Smooth muscle cell (in vitro differentiated cells): Measurements from ENCODE around the gene KCND1. TPM values are rescaled to one million over a fixed set of nuclear protein-coding genes. Genes with fewer than 3 reads are reported as not detected.

ENCODE experiments used
- DNase-seq: peaks from one replicate; lab custom pipeline; 2025; ENCODE audit not compliant: unreplicated experiment; lab: John Stamatoyannopoulos, UW
- H2AFZ ChIP-seq: fragments of 200-600 bp; sonication (generic); 2 replicates; pipeline ENCODE4 v1.6.0; 2016; ENCODE audit warnings: antibody characterized with exemption, low read depth, mild to moderate bottlenecking
- H3F3A ChIP-seq: fragments of 200-600 bp; sonication (generic); 2 replicates; pipeline ENCODE4 v1.6.0; 2017; ENCODE audit warnings: antibody characterized with exemption, low read depth
- H3K27ac ChIP-seq: fragments of 200-600 bp; sonication (generic); 2 replicates; pipeline ENCODE4 v1.5.1; 2016; ENCODE audit warnings: low read depth, mild to moderate bottlenecking
- H3K27me3 ChIP-seq: fragments of 200-600 bp; sonication (generic); 2 replicates; pipeline ENCODE4 v1.6.1; 2016; ENCODE audit warnings: low read depth, mild to moderate bottlenecking
- H3K36me3 ChIP-seq: fragments of 200-600 bp; sonication (generic); 2 replicates; pipeline ENCODE4 v1.5.1; 2016; ENCODE audit warnings: low read depth
- H3K4me1 ChIP-seq: fragments of 200-600 bp; sonication (generic); 2 replicates; pipeline ENCODE4 v1.5.1; 2016; ENCODE audit warnings: low read depth
- H3K4me2 ChIP-seq: fragments of 200-600 bp; sonication (generic); 2 replicates; pipeline ENCODE4 v1.6.0; 2016; ENCODE audit warnings: mild to moderate bottlenecking
- H3K4me3 ChIP-seq: fragments of 200-600 bp; sonication (generic); 2 replicates; pipeline ENCODE4 v1.5.1; 2016; ENCODE audit warnings: mild to moderate bottlenecking
- H3K79me2 ChIP-seq: fragments of 200-600 bp; sonication (generic); 2 replicates; pipeline ENCODE4 v1.6.0; 2016; ENCODE audit warnings: low read depth, mild to moderate bottlenecking
- H3K9ac ChIP-seq: fragments of 200-600 bp; sonication (generic); 2 replicates; pipeline ENCODE4 v1.6.0; 2016; ENCODE audit warnings: low read depth
- H3K9me3 ChIP-seq: fragments of 200-600 bp; sonication (generic); replicated peaks from 2 replicates; pipeline ENCODE4 v1.5.1; 2016; ENCODE audit warnings: low read depth
- H4K20me1 ChIP-seq: fragments of 200-600 bp; sonication (generic); 2 replicates; pipeline ENCODE4 v1.6.0; 2016; ENCODE audit warnings: low read depth
- WGBS: methylation state at CpG from one replicate; pipeline ENCODE4 v1.1.7; 2016; ENCODE audit warnings: low lambda C conversion rate; 5-methylcytosine and 5-hydroxymethylcytosine counted together
- polyA plus RNA-seq: library from polyadenylated mRNA; unstranded; fragments of >200 nt; fragmentation: Nextera tagmentation; extraction: Ambion mirVana; gene quantifications from 2 replicates; pipeline ENCODE4 v1.2.1, GENCODE V29; 2016
- total RNA-seq: library from RNA; depleted of rRNA; stranded (reverse); fragments of >200 nt; gene quantifications from 2 replicates; pipeline ENCODE4 v1.2.3, GENCODE V29; 2014
- TF ChIP-seq, protein P1 (sequence below): fragments of 200-600 bp; sonication (generic); IDR thresholded peaks from 2 replicates; pipeline ENCODE4 v1.5.1; 2017; ENCODE audit warnings: borderline replicate concordance, mild to moderate bottlenecking, antibody characterized with exemption; ENCODE audit not compliant: insufficient read depth, poor library complexity, severe bottlenecking

The KCND1 gene
- total and polyA plus RNA-seq, 2 experiments from 2014 or later: 0.94 to 3.3 TPM

DNA sequence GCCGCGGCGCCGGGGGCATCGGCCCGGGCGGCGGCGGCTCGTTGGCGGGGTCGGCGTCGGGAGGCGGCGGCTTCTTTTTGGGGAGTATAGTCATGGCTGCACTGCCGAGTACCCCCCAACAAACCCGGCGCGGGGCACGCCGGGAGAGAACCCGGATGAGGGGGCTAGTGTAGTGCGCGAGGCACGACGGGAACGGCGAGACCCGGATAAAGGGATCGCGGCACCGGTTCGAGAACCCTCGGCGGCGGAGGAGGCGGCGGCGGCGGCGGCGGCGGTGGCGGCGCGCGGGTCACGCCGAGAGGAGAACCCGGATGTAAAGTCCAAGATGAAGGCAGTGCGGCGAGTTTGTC lies 14.2 kb downstream of the KCND1 start, which contains the start of gene OTUD5:
TSS of gene OTUD5 (minus strand) at position 131 of the 350 bp plus-strand sequence. CDS start at position 94, 37 bp downstream.
- Histone ChIP-seq H3K9ac (peak within 1 kb of the TSS; percentile 95), H3K4me3 (peak within 1 kb of the TSS; percentile 61), H3K27me3 (no peaks in the 10 kb centered on the region), H2AFZ (peak within 1 kb of the TSS; percentile 52), H4K20me1 (peaks cover 42% of the 10 kb centered on the region), H3K4me2 (peak within 1 kb of the TSS; percentile 88), H3K27ac (peak within 1 kb of the TSS; percentile 99), H3K9me3 (no peaks in the 10 kb centered on the region), H3K4me1 (no peaks in the 10 kb centered on the region), H3K79me2 (peaks cover 40% of the 10 kb centered on the region), H3K36me3 (no peaks in the 10 kb centered on the region), H3F3A (peaks cover 6% of the 10 kb centered on the region)
- TF ChIP-seq, protein P1, sequence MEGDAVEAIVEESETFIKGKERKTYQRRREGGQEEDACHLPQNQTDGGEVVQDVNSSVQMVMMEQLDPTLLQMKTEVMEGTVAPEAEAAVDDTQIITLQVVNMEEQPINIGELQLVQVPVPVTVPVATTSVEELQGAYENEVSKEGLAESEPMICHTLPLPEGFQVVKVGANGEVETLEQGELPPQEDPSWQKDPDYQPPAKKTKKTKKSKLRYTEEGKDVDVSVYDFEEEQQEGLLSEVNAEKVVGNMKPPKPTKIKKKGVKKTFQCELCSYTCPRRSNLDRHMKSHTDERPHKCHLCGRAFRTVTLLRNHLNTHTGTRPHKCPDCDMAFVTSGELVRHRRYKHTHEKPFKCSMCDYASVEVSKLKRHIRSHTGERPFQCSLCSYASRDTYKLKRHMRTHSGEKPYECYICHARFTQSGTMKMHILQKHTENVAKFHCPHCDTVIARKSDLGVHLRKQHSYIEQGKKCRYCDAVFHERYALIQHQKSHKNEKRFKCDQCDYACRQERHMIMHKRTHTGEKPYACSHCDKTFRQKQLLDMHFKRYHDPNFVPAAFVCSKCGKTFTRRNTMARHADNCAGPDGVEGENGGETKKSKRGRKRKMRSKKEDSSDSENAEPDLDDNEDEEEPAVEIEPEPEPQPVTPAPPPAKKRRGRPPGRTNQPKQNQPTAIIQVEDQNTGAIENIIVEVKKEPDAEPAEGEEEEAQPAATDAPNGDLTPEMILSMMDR: no peak
- no peak for DNase-seq
- 44% methylated on average over 30 of the region's 53 CpGs for WGBS

DNA sequence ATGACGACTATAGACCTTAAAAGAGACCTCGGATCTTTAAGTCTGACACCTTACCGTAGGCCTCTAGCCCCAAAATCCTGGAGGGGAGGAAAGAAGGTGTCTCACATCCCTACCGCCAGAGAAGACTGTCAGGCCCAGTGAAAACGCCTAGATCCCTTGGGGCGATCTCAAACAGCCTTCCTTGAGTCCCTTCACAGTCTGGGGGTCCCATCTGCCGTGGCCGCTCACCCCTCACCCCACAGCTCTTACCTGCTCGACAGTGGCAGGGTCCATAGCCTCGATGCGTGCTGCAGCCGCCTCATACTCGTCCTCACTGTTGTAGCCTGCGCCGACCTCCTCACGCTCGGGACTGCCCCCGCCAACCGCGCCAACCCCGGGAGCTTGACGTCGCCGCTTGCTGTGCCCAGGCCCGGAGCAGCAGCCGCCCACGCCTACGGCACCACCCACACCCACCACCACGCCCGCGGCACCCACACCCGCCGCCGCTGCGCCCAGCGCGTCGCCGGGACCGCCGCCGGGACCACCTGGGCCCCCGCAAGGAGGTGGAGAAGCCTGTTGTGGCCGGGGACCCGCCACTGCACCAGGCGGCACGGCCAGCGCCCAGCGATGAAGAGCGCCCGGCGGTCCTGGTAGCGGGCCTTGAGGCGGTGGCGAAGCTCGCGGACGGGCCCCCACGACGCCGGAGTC lies 14.8 kb downstream of the KCND1 start:
- peak overlapping the region; percentile 99 for H3K27ac ChIP-seq
- H2AFZ ChIP-seq: no peak overlapping the region
- DNase-seq: no peak
- peak overlapping the region; percentile 88 for H3K4me2 ChIP-seq
- H3K79me2 ChIP-seq: peaks cover 46% of the 10 kb centered on the region
- H3K27me3 ChIP-seq: no peaks in the 10 kb centered on the region
- 35% methylated on average over 46 of the region's 61 CpGs for WGBS
- TF ChIP-seq, protein P1: no peak
- H3K36me3 ChIP-seq: no peaks in the 10 kb centered on the region
- peak overlapping the region; percentile 95 for H3K9ac ChIP-seq
- H4K20me1 ChIP-seq: peaks cover 48% of the 10 kb centered on the region
- peaks cover 6% of the 10 kb centered on the region for H3F3A ChIP-seq
- no peaks in the 10 kb centered on the region for H3K4me1 ChIP-seq
- no peaks in the 10 kb centered on the region for H3K9me3 ChIP-seq
- H3K4me3 ChIP-seq: peak overlapping the region; percentile 61

GRCh38 chrX:48948589-48948988 lies 23.1 kb downstream of the KCND1 start:
- peaks cover 28% of the 10 kb centered on the region for H3K79me2 ChIP-seq

More at GRCh38 chrX:48948589-48948988, 23.1 kb downstream of the KCND1 start:
- Histone ChIP-seq H3F3A (no peaks in the 10 kb centered on the region), H4K20me1 (peaks cover 84% of the 10 kb centered on the region), H3K4me1 (no peaks in the 10 kb centered on the region), H3K27me3 (no peaks in the 10 kb centered on the region), H3K27ac (no peak overlapping the region), H3K36me3 (no peaks in the 10 kb centered on the region), H3K4me2 (no peak overlapping the region), H2AFZ (no peak overlapping the region), H3K9me3 (no peaks in the 10 kb centered on the region), H3K4me3 (no peak overlapping the region), H3K9ac (no peak overlapping the region)
- DNase-seq: no peak
- TF ChIP-seq, protein P1: no peak
- WGBS: 74% methylated on average over 1 of the region's 1 CpG
